ENCODE data around the gene ARPC1B.

Gene ARPC1B

GRCh38 chr7:99399597-99399996 lies 25.1 kb downstream of the ARPC1B start:
- Histone ChIP-seq H3K4me3 (IDR thresholded peaks at IDR 0.05; ENCODE audit: insufficient read depth, low read depth, low read length) (no peak overlapping the region), H3K9ac (no peak overlapping the region), H4K20me1 (ENCODE audit: insufficient read depth) (peaks cover 3% of the 10 kb centered on the region; the same call in 1 of the 2 replicates), H3K79me2 (ENCODE audit: insufficient read depth, low read depth) (peaks cover 10% of the 10 kb centered on the region; the same call in 1 of the 2 replicates), H3K27me3 (ENCODE audit: insufficient read depth, low read depth) (no peaks in the 10 kb centered on the region), H3K4me1 (ENCODE audit: low read depth, poor library complexity, severe bottlenecking) (no peaks in the 10 kb centered on the region), H3K4me2 (no peak overlapping the region), H3K27ac (no peak overlapping the region; the same call in 1 of the 2 replicates), H2AFZ (ENCODE audit: low read depth) (no peak overlapping the region), H3K36me3 (ENCODE audit: insufficient read depth) (peaks cover 8% of the 10 kb centered on the region; the same call in 1 of the 2 replicates)
- TF ChIP-seq CTCF (conservative IDR thresholded peaks at IDR 0.05; ENCODE audit: low read depth, low read length) = no peak

DNA sequence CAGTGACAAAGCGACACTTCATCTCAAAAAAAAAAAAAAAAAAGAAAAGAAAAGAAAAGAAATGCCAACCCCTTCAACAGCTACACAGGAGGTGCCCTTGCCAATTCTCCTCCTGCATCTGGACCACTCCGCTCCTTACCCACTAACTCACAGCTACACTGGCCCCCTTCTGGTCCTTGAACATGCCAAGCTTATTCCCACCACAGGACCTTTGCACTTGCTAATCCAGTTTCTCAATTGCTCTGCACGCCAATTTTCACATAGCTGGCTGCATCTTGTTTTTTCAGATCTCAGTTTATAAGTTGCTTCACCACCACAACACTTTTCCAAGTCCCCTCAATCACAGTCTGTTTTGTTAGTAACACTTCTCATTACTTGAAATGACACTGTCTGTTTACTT lies 28.3 kb downstream of the ARPC1B start:
- H3K27me3 ChIP-seq (ENCODE audit: insufficient read depth, low read depth) = no peaks in the 10 kb centered on the region
- H3K27ac ChIP-seq = no peak overlapping the region
- H3K79me2 ChIP-seq (ENCODE audit: insufficient read depth, low read depth) = peaks cover 43% of the 10 kb centered on the region
- H4K20me1 ChIP-seq (ENCODE audit: insufficient read depth) = no peaks in the 10 kb centered on the region; the same call in 1 of the 2 replicates
- no peak overlapping the region for H3K4me3 ChIP-seq (IDR thresholded peaks at IDR 0.05; ENCODE audit: insufficient read depth, low read depth, low read length)
- H3K9ac ChIP-seq = no peak overlapping the region
- peaks cover 8% of the 10 kb centered on the region; the same call in 1 of the 2 replicates for H3K36me3 ChIP-seq (ENCODE audit: insufficient read depth)
- H2AFZ ChIP-seq (ENCODE audit: low read depth) = no peak overlapping the region
- no peak for TF ChIP-seq CTCF (conservative IDR thresholded peaks at IDR 0.05; ENCODE audit: low read depth, low read length)
- no peak overlapping the region for H3K4me2 ChIP-seq
- peaks cover 14% of the 10 kb centered on the region for H3K4me1 ChIP-seq (ENCODE audit: low read depth, poor library complexity, severe bottlenecking)

DNA sequence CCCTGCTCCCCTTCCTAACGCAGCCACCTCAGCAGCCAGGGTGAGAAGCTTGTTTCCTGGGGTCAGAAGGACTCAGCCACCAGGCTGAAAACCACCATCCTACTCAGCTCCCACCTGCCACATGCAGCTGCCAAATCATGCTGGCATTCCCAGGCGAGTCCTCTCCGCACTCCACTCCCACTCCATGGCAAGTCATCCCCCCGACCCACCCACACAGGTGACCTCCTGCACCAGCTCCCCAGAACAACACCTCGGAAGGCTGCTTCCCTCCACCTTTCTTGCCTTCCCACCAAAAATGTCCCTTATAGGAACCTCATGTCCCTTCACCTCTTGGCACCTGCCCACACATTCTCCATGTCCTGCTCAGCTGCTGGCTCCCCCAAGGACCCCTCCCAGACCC lies 29.2 kb downstream of the ARPC1B start:
- Histone ChIP-seq H3K4me1 (ENCODE audit: low read depth, poor library complexity, severe bottlenecking) (peaks cover 14% of the 10 kb centered on the region), H3K4me3 (IDR thresholded peaks at IDR 0.05; ENCODE audit: insufficient read depth, low read depth, low read length) (no peak overlapping the region), H3K27ac (no peak overlapping the region), H2AFZ (ENCODE audit: low read depth) (no peak overlapping the region), H3K27me3 (ENCODE audit: insufficient read depth, low read depth) (no peaks in the 10 kb centered on the region), H4K20me1 (ENCODE audit: insufficient read depth) (no peaks in the 10 kb centered on the region; the same call in 1 of the 2 replicates), H3K79me2 (ENCODE audit: insufficient read depth, low read depth) (peaks cover 51% of the 10 kb centered on the region), H3K9ac (no peak overlapping the region), H3K4me2 (no peak overlapping the region), H3K36me3 (ENCODE audit: insufficient read depth) (peaks cover 8% of the 10 kb centered on the region; the same call in 1 of the 2 replicates)
- no peak for TF ChIP-seq CTCF (conservative IDR thresholded peaks at IDR 0.05; ENCODE audit: low read depth, low read length)

- no peaks in the 10 kb centered on the region; the same call in 1 of the 2 replicates for H4K20me1 ChIP-seq (ENCODE audit: insufficient read depth)
- H3K4me1 ChIP-seq (ENCODE audit: low read depth, poor library complexity, severe bottlenecking) = peaks cover 14% of the 10 kb centered on the region
- H2AFZ ChIP-seq (ENCODE audit: low read depth) = no peak overlapping the region
- no peak overlapping the region for H3K27ac ChIP-seq
- H3K4me3 ChIP-seq (IDR thresholded peaks at IDR 0.05; ENCODE audit: insufficient read depth, low read depth, low read length) = no peak overlapping the region
- no peak for TF ChIP-seq CTCF (conservative IDR thresholded peaks at IDR 0.05; ENCODE audit: low read depth, low read length)
- no peak overlapping the region for H3K9ac ChIP-seq
- no peaks in the 10 kb centered on the region for H3K27me3 ChIP-seq (ENCODE audit: insufficient read depth, low read depth)
- peaks cover 58% of the 10 kb centered on the region for H3K79me2 ChIP-seq (ENCODE audit: insufficient read depth, low read depth)
- H3K4me2 ChIP-seq = no peak overlapping the region
- H3K36me3 ChIP-seq (ENCODE audit: insufficient read depth) = peaks cover 8% of the 10 kb centered on the region; the same call in 1 of the 2 replicates
Measured at GRCh38 chr7:99404235-99404976, 29.9 kb downstream of the ARPC1B start.
